GM18870 (cell line): ENCODE data around the gene GGCX.

Experiments used
- ATAC-seq: cut with Tn5 transposase; IDR thresholded peaks from one replicate; pipeline ENCODE4 v1.9.1; 2021; ENCODE audit warnings: moderate library complexity; ENCODE audit not compliant: unreplicated experiment

The GGCX gene

GRCh38 chr2:85522090-85522647 lies 39.1 kb downstream of the GGCX start:
- no peak for ATAC-seq

GRCh38 chr2:85516653-85517389 lies 44.5 kb downstream of the GGCX start:
- ATAC-seq: no peak

GRCh38 chr2:85514323-85514722 lies 47.0 kb downstream of the GGCX start:
- no peak for ATAC-seq

GRCh38 chr2:85511008-85511811 lies 50.1 kb downstream of the GGCX start:
- no peak for ATAC-seq

- no peak for ATAC-seq
Measured at GRCh38 chr2:85506768-85507181, 54.5 kb downstream of the GGCX start.

- ATAC-seq: no peak
Measured at GRCh38 chr2:85505551-85506238, 55.6 kb downstream of the GGCX start.

- ATAC-seq: no peak
Measured at GRCh38 chr2:85504778-85505261, 56.5 kb downstream of the GGCX start.

GRCh38 chr2:85503851-85504777 lies 57.2 kb downstream of the GGCX start:
- ATAC-seq: no peak

- no peak for ATAC-seq
Measured at GRCh38 chr2:85503168-85503850, 58.0 kb downstream of the GGCX start.

- ATAC-seq: no peak
Measured at GRCh38 chr2:85502720-85503119, 58.6 kb downstream of the GGCX start.

- no peak for ATAC-seq
Measured at GRCh38 chr2:85501248-85501647, 60.0 kb downstream of the GGCX start.

- no peak for ATAC-seq
Measured at GRCh38 chr2:85497944-85498630, 63.2 kb downstream of the GGCX start.

- no peak for ATAC-seq
Measured at GRCh38 chr2:85496436-85496835, 64.9 kb downstream of the GGCX start.
